GM23338 (cell line): ENCODE data around the gene TBC1D5. TPM values are rescaled to one million over a fixed set of nuclear protein-coding genes. Genes with fewer than 3 reads are reported as not detected.

Experiments used
- ATAC-seq: fragments of 200-7000 bp; cut with Tn5 transposase; 3 replicates; pipeline ENCODE4 v1.9.1; 2020
- DNase-seq: peaks from one replicate; pipeline ENCODE4 v3.0.0-alpha.2; 2015; ENCODE audit warnings: low spot score
- H2AFZ ChIP-seq: fragments of 200-600 bp; sonication (generic); 2 replicates; pipeline ENCODE4 v1.8.0; 2016; ENCODE audit warnings: antibody characterized with exemption, mild to moderate bottlenecking, moderate library complexity
- H3F3A ChIP-seq: fragments of 200-600 bp; sonication (generic); replicated peaks from 2 replicates; pipeline ENCODE4 v1.8.0; 2017; ENCODE audit warnings: antibody characterized with exemption, mixed run types, low read depth
- H3K27ac ChIP-seq: fragments of 200-600 bp; sonication (generic); 2 replicates; pipeline ENCODE4 v1.6.1; 2016; ENCODE audit warnings: low read depth
- H3K27me3 ChIP-seq: fragments of 200-600 bp; sonication (generic); 2 replicates; pipeline ENCODE4 v1.8.0; 2016; ENCODE audit warnings: mild to moderate bottlenecking, mixed run types, moderate library complexity; ENCODE audit not compliant: insufficient read depth
- H3K36me3 ChIP-seq: fragments of 200-600 bp; sonication (generic); 2 replicates; pipeline ENCODE4 v1.8.0; 2016; ENCODE audit warnings: mild to moderate bottlenecking; ENCODE audit not compliant: insufficient read depth
- H3K4me1 ChIP-seq: fragments of 200-600 bp; sonication (generic); 2 replicates; pipeline ENCODE4 v1.8.0; 2016; ENCODE audit warnings: mild to moderate bottlenecking, moderate library complexity; ENCODE audit not compliant: insufficient read depth
- H3K4me2 ChIP-seq: fragments of 200-600 bp; sonication (generic); 2 replicates; pipeline ENCODE4 v1.7.1; 2017; ENCODE audit warnings: mixed run types
- H3K4me3 ChIP-seq: fragments of 200-600 bp; sonication (generic); 2 replicates; pipeline ENCODE4 v1.6.1; 2016; ENCODE audit warnings: mixed run types
- H3K79me2 ChIP-seq: fragments of 200-600 bp; sonication (generic); replicated peaks from 2 replicates; pipeline ENCODE4 v1.8.0; 2017; ENCODE audit warnings: mild to moderate bottlenecking; ENCODE audit not compliant: insufficient read depth
- H3K9me2 ChIP-seq: fragments of 200-600 bp; sonication (generic); 2 replicates; pipeline ENCODE4 v1.8.0; 2017; ENCODE audit not compliant: insufficient read depth
- H4K20me1 ChIP-seq: fragments of 200-600 bp; sonication (generic); replicated peaks from 2 replicates; pipeline ENCODE4 v1.8.0; 2017; ENCODE audit warnings: mild to moderate bottlenecking; ENCODE audit not compliant: insufficient read depth
- H3K27ac Mint-ChIP-seq: 2 replicates; pipeline ENCODE4 v1.8.0; 2020; ENCODE audit warnings: inconsistent platforms, mild to moderate bottlenecking, moderate library complexity, mixed read lengths
- H3K27me3 Mint-ChIP-seq: 3 replicates; pipeline ENCODE4 v1.8.0; 2022; ENCODE audit warnings: low read depth, mild to moderate bottlenecking, moderate library complexity, mixed read lengths, inconsistent platforms; ENCODE audit not compliant: insufficient read depth, poor library complexity
- H3K36me3 Mint-ChIP-seq: 3 replicates; pipeline ENCODE4 v1.8.0; 2021; ENCODE audit warnings: low read depth, mild to moderate bottlenecking, inconsistent platforms, moderate library complexity, mixed read lengths
- H3K4me1 Mint-ChIP-seq: 3 replicates; pipeline ENCODE4 v1.8.0; 2020; ENCODE audit warnings: mild to moderate bottlenecking, inconsistent platforms, mixed read lengths
- H3K4me3 Mint-ChIP-seq: 3 replicates; pipeline ENCODE4 v1.8.0; 2021; ENCODE audit warnings: moderate library complexity, mild to moderate bottlenecking, inconsistent platforms, mixed read lengths
- H3K9me3 Mint-ChIP-seq: 3 replicates; pipeline ENCODE4 v1.8.0; 2020; ENCODE audit warnings: moderate library complexity, mild to moderate bottlenecking, inconsistent platforms, mixed read lengths
- CREB1 ChIP-seq: fragments of 250-450 bp; sonication (Bioruptor Pico); IDR thresholded peaks from 2 replicates; pipeline ENCODE4 v1.5.0; 2020; ENCODE audit warnings: low read depth, mild to moderate bottlenecking, moderate library complexity
- EZH2 ChIP-seq: fragments of 200-600 bp; sonication (generic); IDR thresholded peaks from one replicate; pipeline ENCODE4 v1.8.0; 2017; ENCODE audit warnings: antibody characterized with exemption, mild to moderate bottlenecking, low read depth; ENCODE audit not compliant: unreplicated experiment
- JUNB ChIP-seq: IDR thresholded peaks from one replicate; pipeline ENCODE4 v1.6.1; 2016; ENCODE audit warnings: antibody characterized with exemption; ENCODE audit not compliant: unreplicated experiment
- NANOG ChIP-seq: IDR thresholded peaks from 2 replicates; pipeline ENCODE4 v1.6.1; 2016; ENCODE audit warnings: antibody characterized with exemption, borderline replicate concordance
- POLR2AphosphoS5 ChIP-seq: IDR thresholded peaks from 2 replicates; pipeline ENCODE4 v1.6.1; 2016; ENCODE audit warnings: antibody characterized with exemption, low read depth
- ZNF114 ChIP-seq: fragments of 250-450 bp; sonication (Bioruptor Pico); IDR thresholded peaks from 2 replicates; pipeline ENCODE4 v1.5.0; 2020; ENCODE audit warnings: mild to moderate bottlenecking, moderate library complexity
- polyA plus RNA-seq: library from polyadenylated mRNA; unstranded; fragments of >200 nt; fragmentation: Nextera tagmentation; extraction: Ambion mirVana; gene quantifications from 2 replicates; pipeline ENCODE4 v1.2.1, GENCODE V29; 2016
- total RNA-seq: library from RNA; depleted of rRNA; stranded (reverse); fragments of >200 nt; shearing (Covaris generic); gene quantifications from 2 replicates; pipeline ENCODE4 v1.2.3, GENCODE V29; 2014
- TF ChIP-seq, protein P1 (sequence below): IDR thresholded peaks from one replicate; pipeline ENCODE4 v1.6.1; 2018; ENCODE audit warnings: antibody characterized with exemption; ENCODE audit not compliant: unreplicated experiment
- TF ChIP-seq, protein P2 (sequence below): IDR thresholded peaks from 2 replicates; pipeline ENCODE4 v1.6.1; 2016; ENCODE audit warnings: antibody characterized with exemption
- TF ChIP-seq, protein P3 (sequence below), 2 experiments: fragments of 200-600 bp in 1 of 2; sonication (generic) in 1 of 2; conservative IDR thresholded peaks; 2 replicates each; pipeline versions ENCODE4 v1.5.1 to v1.6.1; 2016 to 2017; ENCODE audit warnings: antibody characterized with exemption in 2 of 2, low read depth in 2 of 2, mild to moderate bottlenecking in 2 of 2, moderate library complexity in 1 of 2

Gene TBC1D5
- total and polyA plus RNA-seq, 2 experiments from 2014 or later, result 21.8 to 48.1 TPM

DNA sequence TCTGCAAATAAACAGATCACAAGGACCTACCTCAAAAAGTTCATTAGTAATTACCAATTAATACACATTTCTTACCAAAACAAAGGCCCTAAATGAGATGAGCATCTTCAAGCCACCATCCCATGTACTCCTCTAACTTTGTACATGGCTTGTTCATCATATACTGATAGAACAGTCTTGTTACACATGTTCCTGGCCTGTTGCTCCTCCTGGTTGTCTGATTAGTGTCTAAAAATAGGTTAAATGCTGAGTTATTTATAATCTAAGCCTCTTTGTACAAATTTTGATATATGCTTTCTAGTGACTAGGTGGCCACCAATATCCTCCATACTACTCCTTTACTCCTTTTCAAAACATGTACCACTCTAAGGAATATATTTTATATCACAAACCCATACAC is 25.0 kb downstream of the TBC1D5 start (continued):
- TF ChIP-seq, protein P1, sequence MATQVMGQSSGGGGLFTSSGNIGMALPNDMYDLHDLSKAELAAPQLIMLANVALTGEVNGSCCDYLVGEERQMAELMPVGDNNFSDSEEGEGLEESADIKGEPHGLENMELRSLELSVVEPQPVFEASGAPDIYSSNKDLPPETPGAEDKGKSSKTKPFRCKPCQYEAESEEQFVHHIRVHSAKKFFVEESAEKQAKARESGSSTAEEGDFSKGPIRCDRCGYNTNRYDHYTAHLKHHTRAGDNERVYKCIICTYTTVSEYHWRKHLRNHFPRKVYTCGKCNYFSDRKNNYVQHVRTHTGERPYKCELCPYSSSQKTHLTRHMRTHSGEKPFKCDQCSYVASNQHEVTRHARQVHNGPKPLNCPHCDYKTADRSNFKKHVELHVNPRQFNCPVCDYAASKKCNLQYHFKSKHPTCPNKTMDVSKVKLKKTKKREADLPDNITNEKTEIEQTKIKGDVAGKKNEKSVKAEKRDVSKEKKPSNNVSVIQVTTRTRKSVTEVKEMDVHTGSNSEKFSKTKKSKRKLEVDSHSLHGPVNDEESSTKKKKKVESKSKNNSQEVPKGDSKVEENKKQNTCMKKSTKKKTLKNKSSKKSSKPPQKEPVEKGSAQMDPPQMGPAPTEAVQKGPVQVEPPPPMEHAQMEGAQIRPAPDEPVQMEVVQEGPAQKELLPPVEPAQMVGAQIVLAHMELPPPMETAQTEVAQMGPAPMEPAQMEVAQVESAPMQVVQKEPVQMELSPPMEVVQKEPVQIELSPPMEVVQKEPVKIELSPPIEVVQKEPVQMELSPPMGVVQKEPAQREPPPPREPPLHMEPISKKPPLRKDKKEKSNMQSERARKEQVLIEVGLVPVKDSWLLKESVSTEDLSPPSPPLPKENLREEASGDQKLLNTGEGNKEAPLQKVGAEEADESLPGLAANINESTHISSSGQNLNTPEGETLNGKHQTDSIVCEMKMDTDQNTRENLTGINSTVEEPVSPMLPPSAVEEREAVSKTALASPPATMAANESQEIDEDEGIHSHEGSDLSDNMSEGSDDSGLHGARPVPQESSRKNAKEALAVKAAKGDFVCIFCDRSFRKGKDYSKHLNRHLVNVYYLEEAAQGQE, result no peak
- TF ChIP-seq CREB1 (CRISPR knock-in tag), result no peak
- TF ChIP-seq, protein P2, sequence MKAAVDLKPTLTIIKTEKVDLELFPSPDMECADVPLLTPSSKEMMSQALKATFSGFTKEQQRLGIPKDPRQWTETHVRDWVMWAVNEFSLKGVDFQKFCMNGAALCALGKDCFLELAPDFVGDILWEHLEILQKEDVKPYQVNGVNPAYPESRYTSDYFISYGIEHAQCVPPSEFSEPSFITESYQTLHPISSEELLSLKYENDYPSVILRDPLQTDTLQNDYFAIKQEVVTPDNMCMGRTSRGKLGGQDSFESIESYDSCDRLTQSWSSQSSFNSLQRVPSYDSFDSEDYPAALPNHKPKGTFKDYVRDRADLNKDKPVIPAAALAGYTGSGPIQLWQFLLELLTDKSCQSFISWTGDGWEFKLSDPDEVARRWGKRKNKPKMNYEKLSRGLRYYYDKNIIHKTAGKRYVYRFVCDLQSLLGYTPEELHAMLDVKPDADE, result no peak
- TF ChIP-seq NANOG, result no peak

DNA sequence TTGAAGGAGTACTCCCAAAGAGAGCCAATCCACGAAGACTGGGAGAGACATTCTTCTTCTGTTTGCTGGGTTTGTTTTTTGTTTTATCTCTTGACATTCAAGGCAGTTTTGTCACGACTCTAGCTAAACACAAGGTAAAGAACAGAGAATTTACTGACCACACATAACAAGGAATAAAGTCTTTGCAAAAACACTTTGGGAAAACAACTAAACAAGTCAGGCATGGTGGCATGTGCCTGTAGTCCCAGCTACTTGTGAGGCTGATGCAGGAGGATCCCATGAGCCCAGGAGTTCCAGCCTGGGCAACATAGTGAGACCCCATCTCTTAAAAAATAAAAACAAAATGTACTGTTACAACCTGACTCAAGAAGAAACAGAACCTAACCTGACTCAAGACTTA is 28.0 kb downstream of the TBC1D5 start:
- DNase-seq, result no peak
- Histone ChIP-seq H3K9me2 (no peaks in the 10 kb centered on the region), H2AFZ (no peak overlapping the region), H3F3A (no peaks in the 10 kb centered on the region), H3K4me3 (no peak overlapping the region), H3K4me2 (no peak overlapping the region), H4K20me1 (no peaks in the 10 kb centered on the region), H3K27me3 (no peaks in the 10 kb centered on the region), H3K36me3 (no peaks in the 10 kb centered on the region), H3K27ac (no peak overlapping the region), H3K79me2 (peaks cover 4% of the 10 kb centered on the region; the same call in 1 of the 2 replicates), H3K4me1 (no peaks in the 10 kb centered on the region)
- TF ChIP-seq ZNF114 (CRISPR knock-in tag), result no peak
- TF ChIP-seq EZH2, result no peak
- TF ChIP-seq, protein P3, sequence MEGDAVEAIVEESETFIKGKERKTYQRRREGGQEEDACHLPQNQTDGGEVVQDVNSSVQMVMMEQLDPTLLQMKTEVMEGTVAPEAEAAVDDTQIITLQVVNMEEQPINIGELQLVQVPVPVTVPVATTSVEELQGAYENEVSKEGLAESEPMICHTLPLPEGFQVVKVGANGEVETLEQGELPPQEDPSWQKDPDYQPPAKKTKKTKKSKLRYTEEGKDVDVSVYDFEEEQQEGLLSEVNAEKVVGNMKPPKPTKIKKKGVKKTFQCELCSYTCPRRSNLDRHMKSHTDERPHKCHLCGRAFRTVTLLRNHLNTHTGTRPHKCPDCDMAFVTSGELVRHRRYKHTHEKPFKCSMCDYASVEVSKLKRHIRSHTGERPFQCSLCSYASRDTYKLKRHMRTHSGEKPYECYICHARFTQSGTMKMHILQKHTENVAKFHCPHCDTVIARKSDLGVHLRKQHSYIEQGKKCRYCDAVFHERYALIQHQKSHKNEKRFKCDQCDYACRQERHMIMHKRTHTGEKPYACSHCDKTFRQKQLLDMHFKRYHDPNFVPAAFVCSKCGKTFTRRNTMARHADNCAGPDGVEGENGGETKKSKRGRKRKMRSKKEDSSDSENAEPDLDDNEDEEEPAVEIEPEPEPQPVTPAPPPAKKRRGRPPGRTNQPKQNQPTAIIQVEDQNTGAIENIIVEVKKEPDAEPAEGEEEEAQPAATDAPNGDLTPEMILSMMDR (conservative IDR thresholded peaks at IDR 0.05; ENCODE audit: low read depth in 2 of 2), result no peak
- no peak for TF ChIP-seq POLR2AphosphoS5
- TF ChIP-seq JUNB, result no peak
- no peak for TF ChIP-seq CREB1 (CRISPR knock-in tag)
- Mint-ChIP-seq H3K9me3 (peaks cover 22% of the 10 kb centered on the region), H3K4me3 (no peak overlapping the region), H3K4me1 (no peaks in the 10 kb centered on the region), H3K27me3 (no peaks in the 10 kb centered on the region), H3K36me3 (peaks cover 31% of the 10 kb centered on the region), H3K27ac (no peak overlapping the region)
- ATAC-seq, result no peak
